NCI-H524 treated with DMSO at 0.1 percent for 48 hours (cell line): Measurements from ENCODE around the gene CLTCL1.
"Not testable (repeated sequence)": the region's sequence is repeated elsewhere in the genome, so short reads cannot be mapped to it uniquely, and the experiment has no call there.

Experiments
- DNase-seq: peaks from one replicate; lab custom pipeline; 2025; lab: John Stamatoyannopoulos, UW

Gene CLTCL1

GRCh38 chr22:19175602-19176174, 115.8 kb downstream of the CLTCL1 start:
- DNase-seq = no peak

DNA sequence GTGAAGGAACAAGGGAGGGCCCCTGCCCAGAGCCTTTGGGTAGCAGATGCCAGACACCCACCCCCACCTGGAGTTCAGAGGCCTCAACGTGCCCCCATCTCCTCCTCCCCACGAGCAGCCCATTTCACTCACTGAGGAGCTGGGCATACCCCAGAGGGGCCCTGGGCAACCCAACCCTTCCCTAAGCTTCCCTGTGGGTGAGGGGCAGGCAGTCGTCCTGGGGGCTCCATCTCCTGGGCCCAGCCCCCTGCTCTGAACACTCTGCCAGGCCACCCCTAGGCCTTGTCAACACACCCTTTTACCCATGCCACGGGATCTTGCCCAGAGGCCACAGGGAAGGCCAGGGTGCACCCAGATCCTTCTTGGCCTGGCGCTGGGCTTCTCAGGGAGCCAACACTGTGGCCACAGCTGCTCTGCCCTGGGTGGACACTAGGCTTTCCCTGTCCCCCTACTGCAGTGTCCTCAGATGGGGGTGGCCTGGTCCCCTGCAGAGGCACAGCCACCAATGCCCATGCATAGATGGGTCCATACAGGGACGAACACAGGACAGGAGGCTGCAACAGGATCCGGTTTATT, 116.4 kb downstream of the CLTCL1 start:
- DNase-seq = no peak

- DNase-seq = no peak
These were observed 117.2 kb downstream of the CLTCL1 start for GRCh38 chr22:19174106-19175025.

GRCh38 chr22:19173047-19174035, 118.2 kb downstream of the CLTCL1 start:
- no peak for DNase-seq

GRCh38 chr22:19172213-19173046, 119.1 kb downstream of the CLTCL1 start:
- no peak for DNase-seq

- no peak for DNase-seq
These were observed 121.6 kb downstream of the CLTCL1 start for GRCh38 chr22:19169947-19170318.

GRCh38 chr22:19169002-19169946, 122.2 kb downstream of the CLTCL1 start:
- DNase-seq = peak; percentile 3

DNA sequence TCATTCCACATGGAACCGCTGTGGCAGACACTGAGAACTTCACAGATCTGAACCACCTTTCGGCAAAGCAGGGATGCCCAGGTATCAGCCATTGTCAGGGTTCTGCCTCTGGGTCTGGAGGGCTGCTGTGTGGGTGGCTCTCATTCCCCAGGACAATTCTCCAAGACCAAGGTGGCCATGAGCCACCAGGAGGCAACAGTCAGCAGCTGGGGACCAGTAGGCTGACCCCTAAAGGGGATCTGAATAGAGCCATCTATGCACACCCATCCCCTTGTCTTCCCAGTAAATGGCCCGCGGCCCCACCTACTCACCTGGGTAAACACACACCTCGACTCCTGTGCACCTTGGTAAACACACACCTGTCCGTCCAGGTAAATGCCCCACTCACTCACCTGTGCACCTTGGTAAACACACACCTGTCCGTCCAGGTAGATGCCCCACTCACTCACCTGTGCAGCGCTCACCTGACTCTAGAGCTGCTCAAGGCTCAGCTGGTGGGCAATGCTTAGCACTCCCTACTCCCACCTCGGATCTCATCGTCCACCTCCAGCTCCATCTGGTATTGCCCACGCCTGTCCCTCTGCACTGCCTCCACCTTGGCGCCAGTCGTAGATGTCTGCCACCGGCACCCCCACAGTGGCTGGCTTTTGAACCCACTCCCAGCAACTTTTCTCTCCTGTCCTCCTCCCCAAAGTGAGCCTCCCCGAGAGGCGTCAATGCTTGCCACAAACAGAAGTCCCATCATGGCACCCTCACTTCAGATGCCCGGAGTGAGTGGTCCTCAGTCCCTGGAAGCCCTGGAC, 123.2 kb downstream of the CLTCL1 start:
- no peak for DNase-seq

- no peak for DNase-seq
These were observed 124.2 kb downstream of the CLTCL1 start for GRCh38 chr22:19167106-19167869.

GRCh38 chr22:19166421-19166820, 125.1 kb downstream of the CLTCL1 start:
- DNase-seq = peak; percentile 7

- DNase-seq = no peak
These were observed 127.1 kb downstream of the CLTCL1 start for GRCh38 chr22:19164425-19164824.

GRCh38 chr22:19158649-19159048, 132.9 kb downstream of the CLTCL1 start:
- not testable (repeated sequence) for DNase-seq

DNA sequence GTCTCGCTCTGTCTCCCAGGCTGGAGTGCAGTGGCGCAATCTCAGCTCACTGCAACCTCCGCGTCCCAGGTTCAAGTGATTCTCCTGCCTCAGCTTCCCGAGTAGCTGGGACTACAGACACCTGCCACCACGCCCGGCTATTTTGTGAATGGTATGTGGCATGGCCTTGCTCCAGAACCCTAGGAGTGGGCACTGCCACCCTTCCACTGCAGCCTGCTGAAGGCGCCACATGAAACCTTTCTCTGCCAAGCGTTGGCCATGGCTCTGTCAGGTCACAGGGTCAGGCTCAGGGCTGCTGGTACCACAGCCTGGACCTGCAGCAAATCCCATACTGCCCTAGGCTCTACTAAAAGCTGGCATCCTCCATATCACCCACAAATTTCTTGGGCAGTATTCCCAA, 135.4 kb downstream of the CLTCL1 start:
- not testable (repeated sequence) for DNase-seq

DNA sequence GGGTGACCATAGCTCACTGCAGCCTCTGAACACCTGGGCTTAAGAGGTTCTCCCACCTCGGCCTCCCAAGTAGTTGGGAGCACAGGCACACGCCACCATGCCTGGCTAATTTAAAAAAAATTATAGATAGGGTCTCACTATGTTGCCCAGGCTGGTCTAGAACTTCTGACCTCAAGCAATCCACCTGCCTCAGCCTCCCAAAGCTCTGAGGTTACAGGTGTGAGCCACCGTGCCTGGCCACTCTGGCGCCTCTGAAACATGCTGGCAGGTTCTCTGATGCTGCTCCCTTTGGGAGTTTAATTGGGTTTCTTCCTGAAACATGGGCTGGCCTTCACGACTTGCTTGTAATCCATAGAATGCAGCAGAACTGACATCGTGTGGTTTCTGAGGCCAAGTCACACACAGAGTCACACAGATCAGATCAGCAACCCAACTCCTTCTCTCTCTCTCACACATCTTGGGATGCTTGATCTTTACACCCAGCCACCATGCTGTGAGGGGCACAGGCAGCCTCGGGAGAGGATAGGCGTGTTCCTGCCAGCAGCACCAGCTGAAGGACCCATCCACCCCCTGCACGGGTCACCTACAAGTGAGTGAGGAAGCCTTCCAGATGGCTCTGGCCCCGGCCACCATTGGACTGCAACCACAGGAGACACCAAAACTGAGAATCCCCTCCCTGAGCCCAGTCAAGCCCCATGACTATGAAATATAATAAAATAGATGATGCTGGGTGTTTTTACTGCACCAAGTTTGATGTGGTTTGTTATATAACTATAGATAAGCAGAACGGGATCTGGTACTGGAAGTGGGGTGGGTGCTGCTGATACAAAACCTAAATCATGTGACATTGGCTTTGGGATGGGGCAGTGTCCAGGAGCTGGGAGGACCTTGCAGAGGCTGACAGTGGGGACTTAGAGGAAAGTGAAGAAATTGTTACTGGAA, 138.3 kb downstream of the CLTCL1 start:
- DNase-seq = no peak

GRCh38 chr22:19151329-19152191, 140.0 kb downstream of the CLTCL1 start:
- no peak for DNase-seq
